Activated naive CD4-positive, alpha-beta T cell treated with anti-CD3 and anti-CD28 coated beads, Interleukin-2, amount 10 ng/mL, durations not matched to agents 7 days and 5 days (primary cell): Measurements from ENCODE around the gene PLAC9.

ENCODE experiments used
- CTCF ChIA-PET: fragments of 350-600 bp; sonication (Branson Sonifier 250); formaldehyde crosslinking; loops from one replicate; lab custom pipeline; 2021; ENCODE audit warnings: antibody characterized with exemption; lab: Charles Lee
- DNase-seq: peaks from one replicate; pipeline ENCODE4 v3.0.0-alpha.2; 2020
- H3K27ac Mint-ChIP-seq: one replicate; pipeline ENCODE4 v1.8.0; 2021; ENCODE audit warnings: mild to moderate bottlenecking, moderate library complexity, mixed read lengths
- H3K27me3 Mint-ChIP-seq: one replicate; pipeline ENCODE4 v1.8.0; 2021; ENCODE audit warnings: mild to moderate bottlenecking, mixed read lengths
- H3K36me3 Mint-ChIP-seq: one replicate; pipeline ENCODE4 v1.8.0; 2021; ENCODE audit warnings: mixed read lengths
- H3K4me1 Mint-ChIP-seq: one replicate; pipeline ENCODE4 v1.8.0; 2021; ENCODE audit warnings: mixed read lengths
- H3K4me3 Mint-ChIP-seq: one replicate; pipeline ENCODE4 v1.8.0; 2021; ENCODE audit warnings: mild to moderate bottlenecking, moderate library complexity, mixed read lengths
- H3K9me3 Mint-ChIP-seq: one replicate; pipeline ENCODE4 v1.8.0; 2021; ENCODE audit warnings: mixed read lengths

The PLAC9 gene

DNA sequence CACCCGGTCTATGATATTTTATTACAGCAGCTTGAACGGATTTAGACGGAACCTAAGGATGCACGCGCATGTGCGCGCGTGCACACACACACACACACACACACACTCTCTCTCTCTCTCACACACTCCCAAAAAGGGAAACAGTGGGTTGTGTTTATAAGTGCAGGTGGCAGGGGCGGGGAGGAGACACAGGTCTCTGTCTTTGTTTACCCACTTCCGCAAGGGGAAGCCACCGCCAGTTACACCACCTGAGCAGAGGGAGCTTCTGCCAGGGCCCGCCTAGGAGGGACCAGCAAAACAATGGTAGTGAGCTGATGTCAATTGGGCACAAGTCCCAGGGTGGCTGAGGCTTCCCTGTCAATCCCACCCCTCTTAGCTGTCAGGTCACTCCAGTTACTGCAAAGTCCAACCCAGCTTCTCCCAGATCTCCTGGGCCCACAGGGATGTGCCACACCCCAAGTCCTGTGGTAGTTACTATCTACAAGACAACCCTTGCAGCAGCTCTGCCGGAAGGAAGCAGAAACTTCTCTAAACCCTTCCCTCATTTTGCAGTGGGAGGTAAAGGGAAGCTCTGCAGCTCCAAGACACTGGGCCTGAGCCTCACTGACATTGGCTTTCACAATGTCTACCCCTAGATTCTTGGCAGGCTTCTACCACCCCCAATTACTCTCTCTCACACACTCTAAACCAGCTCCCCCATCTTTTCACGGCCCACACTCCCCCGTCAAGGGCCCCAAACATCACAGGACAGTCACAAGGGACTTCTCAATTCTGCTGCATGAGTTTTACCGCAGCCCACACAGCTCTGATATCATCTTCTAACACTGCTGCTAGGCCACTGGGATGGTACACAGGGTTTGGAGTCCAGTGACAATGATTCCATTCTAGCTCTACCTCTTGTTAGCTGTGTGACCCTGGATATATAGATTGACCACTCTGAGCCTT lies 55.2 kb downstream of the PLAC9 start:
- peak overlapping the region; percentile 92 for H3K27ac Mint-ChIP-seq
- CTCF ChIA-PET = interaction anchor here (0.8 to 6.3 kb wide), 8 partner anchors 9 to 129 kb away, joined by 3 to 58 read pairs (median 4); no protein-coding TSS in a partner anchor
- peaks cover 4% of the 10 kb centered on the region for H3K9me3 Mint-ChIP-seq
- peaks cover 30% of the 10 kb centered on the region for H3K36me3 Mint-ChIP-seq
- peak; percentile 91 for DNase-seq
- H3K4me3 Mint-ChIP-seq = peak overlapping the region; percentile 61
- peaks cover 77% of the 10 kb centered on the region for H3K4me1 Mint-ChIP-seq
- H3K27me3 Mint-ChIP-seq = no peaks in the 10 kb centered on the region

- peak overlapping the region; percentile 61 for H3K4me3 Mint-ChIP-seq
- H3K9me3 Mint-ChIP-seq = peaks cover 7% of the 10 kb centered on the region
- H3K27me3 Mint-ChIP-seq = no peaks in the 10 kb centered on the region
- H3K36me3 Mint-ChIP-seq = peaks cover 37% of the 10 kb centered on the region
- DNase-seq = no peak
- peaks cover 77% of the 10 kb centered on the region for H3K4me1 Mint-ChIP-seq
- CTCF ChIA-PET = interaction anchor here (1.2 to 6.3 kb wide), 3 partner anchors 14 to 130 kb away, joined by 4 to 58 read pairs (median 5); no protein-coding TSS in a partner anchor
- H3K27ac Mint-ChIP-seq = peak overlapping the region; percentile 92
Measured at GRCh38 chr10:80188713-80189112, 56.2 kb downstream of the PLAC9 start.

- Mint-ChIP-seq H3K27ac (peak overlapping the region; percentile 73), H3K4me3 (no peak overlapping the region), H3K4me1 (peaks cover 71% of the 10 kb centered on the region), H3K27me3 (no peaks in the 10 kb centered on the region), H3K36me3 (peaks cover 56% of the 10 kb centered on the region), H3K9me3 (peaks cover 7% of the 10 kb centered on the region)
- CTCF ChIA-PET = interaction anchor here (1.0 to 1.3 kb wide), 2 partner anchors 10 to 12 kb away, joined by 4 to 5 read pairs; no protein-coding TSS in a partner anchor
- no peak for DNase-seq
Measured at GRCh38 chr10:80191589-80192270, 59.2 kb downstream of the PLAC9 start.

DNA sequence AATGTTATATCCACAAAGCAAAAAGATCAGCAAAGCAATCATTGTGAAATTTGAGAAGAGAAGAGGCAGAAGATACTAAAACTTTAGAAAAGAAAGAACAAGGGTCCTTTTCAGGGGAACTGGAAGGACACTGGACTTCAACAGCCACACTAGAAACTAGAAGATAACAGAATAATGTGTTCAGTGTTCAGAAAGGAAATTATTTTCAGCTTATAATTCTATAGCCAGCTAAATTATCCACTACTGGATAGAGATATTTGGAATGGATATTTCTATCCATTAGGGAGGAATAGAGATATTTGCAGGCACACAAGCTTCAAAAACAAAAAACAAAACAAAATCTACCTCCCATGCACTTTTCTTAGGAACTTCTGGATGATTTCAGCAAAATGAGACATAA lies 60.0 kb downstream of the PLAC9 start:
- no peak overlapping the region for H3K27ac Mint-ChIP-seq
- H3K27me3 Mint-ChIP-seq = no peaks in the 10 kb centered on the region
- peaks cover 56% of the 10 kb centered on the region for H3K36me3 Mint-ChIP-seq

GRCh38 chr10:80194373-80195045 lies 62.0 kb downstream of the PLAC9 start:
- CTCF ChIA-PET = interaction anchor here (1.0 to 2.6 kb wide), 3 partner anchors 9 to 50 kb away, joined by 3 to 14 read pairs (median 3); no protein-coding TSS in a partner anchor
- DNase-seq = no peak
- Mint-ChIP-seq H3K9me3 (peaks cover 7% of the 10 kb centered on the region), H3K36me3 (peaks cover 64% of the 10 kb centered on the region), H3K27me3 (no peaks in the 10 kb centered on the region), H3K4me1 (peaks cover 66% of the 10 kb centered on the region), H3K4me3 (no peak overlapping the region), H3K27ac (no peak overlapping the region)

More for the DNA sequence above, 60.0 kb downstream of the PLAC9 start:
- peaks cover 72% of the 10 kb centered on the region for H3K4me1 Mint-ChIP-seq
- H3K4me3 Mint-ChIP-seq = no peak overlapping the region
- no peak for DNase-seq
- CTCF ChIA-PET = interaction anchor here (1.3 kb wide), 1 partner anchor 10 kb away, joined by 4 read pairs; no protein-coding TSS in a partner anchor
- peaks cover 7% of the 10 kb centered on the region for H3K9me3 Mint-ChIP-seq
